Trophoblast cell (in vitro differentiated cells and primary cell): Measurements from ENCODE around the gene SRL.

ENCODE experiments used
- DNase-seq, 2 donors: peaks; one replicate each; pipeline ENCODE4 v3.0.0-alpha.2; 2016
- H2AFZ ChIP-seq: 2 replicates; pipeline ENCODE4 v1.6.1; 2013; ENCODE audit warnings: low read length, moderate library complexity, mild to moderate bottlenecking; ENCODE audit not compliant: insufficient read depth, poor library complexity
- H2AK5ac ChIP-seq: 2 replicates; pipeline ENCODE4 v1.6.1; 2013; ENCODE audit warnings: mild to moderate bottlenecking, low read length
- H2BK120ac ChIP-seq: 2 replicates; pipeline ENCODE4 v1.6.1; 2013; ENCODE audit warnings: low read length, mild to moderate bottlenecking, moderate library complexity; ENCODE audit not compliant: insufficient read depth, poor library complexity
- H2BK12ac ChIP-seq: 2 replicates; pipeline ENCODE4 v1.6.1; 2013; ENCODE audit warnings: mild to moderate bottlenecking, low read length, moderate library complexity
- H2BK5ac ChIP-seq: 2 replicates; pipeline ENCODE4 v1.6.1; 2013; ENCODE audit warnings: low read length, low read depth, moderate library complexity, mild to moderate bottlenecking; ENCODE audit not compliant: poor library complexity
- H3K14ac ChIP-seq: 2 replicates; pipeline ENCODE4 v1.6.1; 2013; ENCODE audit warnings: mild to moderate bottlenecking, low read length
- H3K18ac ChIP-seq: 2 replicates; pipeline ENCODE4 v1.6.1; 2013; ENCODE audit warnings: mild to moderate bottlenecking, low read length
- H3K23ac ChIP-seq: 2 replicates; pipeline ENCODE4 v1.6.1; 2013; ENCODE audit warnings: low read length
- H3K27ac ChIP-seq: 2 replicates; pipeline ENCODE4 v1.5.1; 2013; ENCODE audit warnings: low read depth, mild to moderate bottlenecking, inconsistent platforms, low read length, moderate library complexity
- H3K27me3 ChIP-seq: 2 replicates; pipeline ENCODE4 v1.6.1; 2013; ENCODE audit warnings: inconsistent platforms, mild to moderate bottlenecking, low read length, moderate library complexity; ENCODE audit not compliant: insufficient read depth
- H3K36me3 ChIP-seq, 2 experiments: 1 replicate in 1 of 2; 2 replicates in 1 of 2; pipeline ENCODE4 v1.6.1; 2013; ENCODE audit warnings: low read length in 2 of 2, mild to moderate bottlenecking in 2 of 2, moderate library complexity in 1 of 2; ENCODE audit not compliant: insufficient read depth in 2 of 2, control insufficient read depth in 1 of 2
- H3K4ac ChIP-seq: 2 replicates; pipeline ENCODE4 v1.6.1; 2013; ENCODE audit warnings: low read depth, mild to moderate bottlenecking, low read length, moderate library complexity
- H3K4me1 ChIP-seq, 2 experiments: 1 replicate in 1 of 2; 2 replicates in 1 of 2; pipeline ENCODE4 v1.6.1; 2013; ENCODE audit warnings: low read length in 2 of 2, mild to moderate bottlenecking in 2 of 2, moderate library complexity in 1 of 2; ENCODE audit not compliant: insufficient read depth in 2 of 2, control insufficient read depth in 1 of 2
- H3K4me2 ChIP-seq: 2 replicates; pipeline ENCODE4 v1.6.1; 2013; ENCODE audit warnings: inconsistent platforms, mild to moderate bottlenecking, low read length, moderate library complexity
- H3K4me3 ChIP-seq: 2 replicates; pipeline ENCODE4 v1.5.1; 2013; ENCODE audit warnings: mild to moderate bottlenecking, low read depth, low read length, inconsistent platforms
- H3K79me1 ChIP-seq: one replicate; pipeline ENCODE4 v1.6.1; 2013; ENCODE audit warnings: low read length
- H3K79me2 ChIP-seq: 2 replicates; pipeline ENCODE4 v1.6.1; 2013; ENCODE audit warnings: low read length, mild to moderate bottlenecking; ENCODE audit not compliant: control insufficient read depth, insufficient read depth, poor library complexity
- H3K9ac ChIP-seq: 2 replicates; pipeline ENCODE4 v1.6.1; 2013; ENCODE audit warnings: mild to moderate bottlenecking, low read length
- H3K9me3 ChIP-seq: 2 replicates; pipeline ENCODE4 v1.6.1; 2013; ENCODE audit warnings: low read depth, mild to moderate bottlenecking, control low read depth, inconsistent platforms, low read length; ENCODE audit not compliant: insufficient read depth
- H4K12ac ChIP-seq: 2 replicates; pipeline ENCODE4 v1.6.1; 2013; ENCODE audit warnings: low read depth, mild to moderate bottlenecking, low read length, moderate library complexity
- H4K8ac ChIP-seq: 2 replicates; pipeline ENCODE4 v1.6.1; 2013; ENCODE audit warnings: low read depth, mild to moderate bottlenecking, low read length, moderate library complexity
- H4K91ac ChIP-seq: one replicate; pipeline ENCODE4 v1.6.1; 2013; ENCODE audit warnings: low read depth, mild to moderate bottlenecking, low read length, moderate library complexity
- WGBS: extraction: QIAGEN DNeasy Blood & Tissue Kit; methylation state at CpG from one replicate; pipeline ENCODE4 v1.1.7; 2013; ENCODE audit warnings: missing lambda C conversion rate; ENCODE audit not compliant: insufficient read length, insufficient coverage; ENCODE audit errors: extremely low coverage; 5-methylcytosine and 5-hydroxymethylcytosine counted together

Gene SRL

DNA sequence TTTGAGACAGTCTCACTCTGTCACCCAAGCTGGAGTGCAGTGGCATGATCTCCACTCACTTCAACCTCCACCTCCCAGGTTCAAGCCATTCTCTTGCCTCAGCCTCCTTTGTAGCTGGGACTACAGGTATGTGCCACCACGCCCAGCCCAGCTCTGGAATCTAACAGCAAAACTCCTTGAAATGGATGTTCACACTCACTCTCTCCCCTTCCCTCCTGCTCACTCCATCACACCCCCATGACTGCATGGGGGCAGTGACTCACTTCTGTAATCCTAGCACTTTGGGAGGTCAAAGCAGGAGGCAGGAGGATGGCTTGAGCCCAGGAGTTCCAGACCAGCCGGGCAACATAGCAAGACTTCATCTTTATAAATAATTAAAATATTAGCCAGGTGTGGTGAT, 42.1 kb upstream of the SRL start:
- H3K79me1 ChIP-seq = no peaks in the 10 kb centered on the region
- H3K18ac ChIP-seq = no peak overlapping the region
- no peak overlapping the region for H4K8ac ChIP-seq
- no peaks in the 10 kb centered on the region for H3K27me3 ChIP-seq
- H3K36me3 ChIP-seq = peaks cover 0 to 1% of the 10 kb centered on the region in 2 experiments
- H3K4me2 ChIP-seq = no peak overlapping the region
- no peak overlapping the region for H4K91ac ChIP-seq
- H3K9ac ChIP-seq = no peak overlapping the region
- peak; percentile 94 to 96 for DNase-seq
- WGBS = no CpG with 5 or more reads among the region's 2 CpGs
- H3K4ac ChIP-seq = no peak overlapping the region
- no peak overlapping the region for H3K4me3 ChIP-seq
- no peak overlapping the region for H2AFZ ChIP-seq
- peaks cover 1% of the 10 kb centered on the region for H3K9me3 ChIP-seq
- no peak overlapping the region for H2AK5ac ChIP-seq
- no peak overlapping the region for H4K12ac ChIP-seq
- H3K27ac ChIP-seq = no peak overlapping the region
- no peak overlapping the region for H3K14ac ChIP-seq
- H2BK120ac ChIP-seq = no peak overlapping the region
- H3K23ac ChIP-seq = no peak overlapping the region
- no peak overlapping the region for H2BK5ac ChIP-seq
- no peak overlapping the region for H2BK12ac ChIP-seq
- H3K4me1 ChIP-seq = peaks cover 4% of the 10 kb centered on the region in 2 experiments
- H3K79me2 ChIP-seq = no peaks in the 10 kb centered on the region

DNA sequence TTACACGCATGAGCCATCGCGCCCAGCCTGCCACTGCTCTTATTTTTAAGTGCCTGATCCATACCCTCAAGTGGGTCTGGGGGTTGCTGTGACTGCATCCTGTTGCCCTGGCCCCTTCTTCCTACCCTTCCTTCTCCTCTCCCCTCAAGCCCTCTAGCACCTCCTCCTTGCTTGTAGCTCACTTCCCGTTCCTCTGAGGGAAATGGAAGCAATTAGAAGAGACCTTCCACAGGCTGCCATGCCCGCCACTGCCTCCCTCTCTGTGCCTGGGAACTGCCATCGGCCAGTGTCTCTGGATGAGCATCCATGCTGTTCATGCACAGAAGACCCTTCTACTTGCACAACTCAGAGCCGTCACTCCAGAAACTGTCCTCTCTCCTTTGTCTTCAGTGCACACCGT, 41.6 kb upstream of the SRL start:
- Histone ChIP-seq H3K9ac (no peak overlapping the region), H4K8ac (no peak overlapping the region), H2AK5ac (peak overlapping the region; percentile 30), H3K9me3 (peaks cover 1% of the 10 kb centered on the region), H2AFZ (no peak overlapping the region), H3K4me3 (peak overlapping the region; percentile 19), H3K4me2 (no peak overlapping the region), H2BK5ac (no peak overlapping the region), H3K14ac (no peak overlapping the region), H3K79me1 (no peaks in the 10 kb centered on the region), H3K36me3 (peaks cover 0 to 1% of the 10 kb centered on the region in 2 experiments), H4K12ac (no peak overlapping the region), H3K4me1 (peaks cover under 1 to 4% of the 10 kb centered on the region in 2 experiments), H2BK120ac (no peak overlapping the region), H3K18ac (no peak overlapping the region), H2BK12ac (no peak overlapping the region), H3K23ac (no peak overlapping the region), H3K27ac (no peak overlapping the region), H3K4ac (no peak overlapping the region), H4K91ac (no peak overlapping the region), H3K79me2 (no peaks in the 10 kb centered on the region), H3K27me3 (no peaks in the 10 kb centered on the region)
- WGBS = no CpG with 5 or more reads among the region's 8 CpGs
- DNase-seq = no peak

DNA sequence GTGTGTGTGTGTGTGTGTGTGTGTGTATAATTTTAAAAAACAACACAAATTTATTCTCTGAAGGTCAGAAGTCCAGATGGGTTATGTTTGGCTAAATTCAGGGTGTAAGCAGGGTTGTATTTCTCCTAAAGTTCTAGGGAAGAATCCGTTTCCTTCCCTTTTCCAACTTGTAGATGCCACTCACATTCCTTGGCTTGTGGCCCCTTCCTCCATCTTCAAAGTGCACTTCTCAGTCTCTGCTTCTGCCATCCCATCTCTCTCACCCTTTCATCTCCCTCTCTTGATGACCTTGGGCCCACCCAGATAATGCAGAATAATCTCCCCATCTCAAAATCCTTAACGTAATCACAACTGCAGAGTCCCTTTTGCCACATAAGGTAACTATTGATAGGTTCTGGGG, 38.7 kb upstream of the SRL start:
- DNase-seq = no peak
- Histone ChIP-seq H3K4me2 (no peak overlapping the region), H2AK5ac (no peak overlapping the region), H3K27me3 (no peaks in the 10 kb centered on the region), H3K9me3 (peaks cover 1% of the 10 kb centered on the region), H3K18ac (no peak overlapping the region), H2BK120ac (no peak overlapping the region), H4K91ac (no peak overlapping the region), H3K4ac (no peak overlapping the region), H4K12ac (no peak overlapping the region), H3K36me3 (peaks cover 0 to 1% of the 10 kb centered on the region in 2 experiments), H4K8ac (no peak overlapping the region), H2AFZ (no peak overlapping the region), H3K23ac (no peak overlapping the region), H3K79me2 (no peaks in the 10 kb centered on the region), H3K9ac (no peak overlapping the region), H3K14ac (no peak overlapping the region), H3K4me1 (peaks cover 0 to 4% of the 10 kb centered on the region in 2 experiments), H3K27ac (no peak overlapping the region), H2BK12ac (no peak overlapping the region), H2BK5ac (no peak overlapping the region), H3K4me3 (no peak overlapping the region), H3K79me1 (no peaks in the 10 kb centered on the region)
- no CpG with 5 or more reads among the region's 2 CpGs for WGBS

DNA sequence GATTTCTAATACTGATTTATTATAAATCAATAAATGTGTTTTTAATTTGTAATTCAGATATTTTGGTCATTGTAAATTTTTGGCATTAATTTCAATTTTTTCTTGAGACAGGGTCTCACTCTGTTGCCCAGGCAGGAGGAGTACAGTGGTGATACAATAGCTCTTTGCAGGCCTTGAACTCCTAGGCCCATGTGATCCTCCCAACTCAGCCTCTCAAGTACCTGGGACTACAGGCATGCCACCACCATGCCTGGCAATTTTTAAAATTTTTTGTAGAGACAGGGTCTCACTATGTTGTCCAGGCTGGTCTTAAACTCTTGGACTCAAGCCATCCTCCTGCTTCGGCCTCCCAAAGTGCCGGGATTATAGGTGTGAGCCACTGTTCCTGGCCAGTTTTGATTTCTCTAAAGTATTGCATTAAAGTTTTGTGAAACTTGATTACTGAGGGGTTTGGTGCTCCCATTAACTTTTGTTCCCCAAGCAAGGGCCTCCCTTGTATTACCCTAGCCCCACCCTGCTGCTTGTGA, 36.2 kb upstream of the SRL start:
- no peak for DNase-seq
- Histone ChIP-seq H2AK5ac (no peak overlapping the region), H2AFZ (no peak overlapping the region), H3K4me3 (no peak overlapping the region), H3K9ac (no peak overlapping the region), H3K14ac (no peak overlapping the region), H3K79me1 (peaks cover 7% of the 10 kb centered on the region), H2BK120ac (no peak overlapping the region), H4K91ac (no peak overlapping the region), H3K4ac (no peak overlapping the region), H2BK12ac (no peak overlapping the region), H3K4me2 (no peak overlapping the region), H3K9me3 (peaks cover 1% of the 10 kb centered on the region), H3K23ac (no peak overlapping the region), H3K36me3 (peaks cover 0 to 1% of the 10 kb centered on the region in 2 experiments), H3K27me3 (no peaks in the 10 kb centered on the region), H3K4me1 (no peaks in the 10 kb centered on the region), H3K27ac (no peak overlapping the region), H3K79me2 (peaks cover 5% of the 10 kb centered on the region), H4K12ac (no peak overlapping the region), H3K18ac (no peak overlapping the region), H2BK5ac (no peak overlapping the region), H4K8ac (no peak overlapping the region)
- WGBS = no CpG with 5 or more reads among the region's 2 CpGs
